ENCODE data around the gene PRH1.

- TF ChIP-seq CTCF (IDR thresholded peaks at IDR 0.05) (no peak), POLR2A (IDR thresholded peaks at IDR 0.05) (no peak), EP300 (IDR thresholded peaks at IDR 0.05) (no peak), POLR2AphosphoS5 (IDR thresholded peaks at IDR 0.05) (no peak)
These were observed 20.4 kb downstream of the PRH1 start for GRCh38 chr12:10863512-10864218.

All from stomach (tissue), 4 donors.